Measurements from ENCODE around the gene CCDC3.

DNA sequence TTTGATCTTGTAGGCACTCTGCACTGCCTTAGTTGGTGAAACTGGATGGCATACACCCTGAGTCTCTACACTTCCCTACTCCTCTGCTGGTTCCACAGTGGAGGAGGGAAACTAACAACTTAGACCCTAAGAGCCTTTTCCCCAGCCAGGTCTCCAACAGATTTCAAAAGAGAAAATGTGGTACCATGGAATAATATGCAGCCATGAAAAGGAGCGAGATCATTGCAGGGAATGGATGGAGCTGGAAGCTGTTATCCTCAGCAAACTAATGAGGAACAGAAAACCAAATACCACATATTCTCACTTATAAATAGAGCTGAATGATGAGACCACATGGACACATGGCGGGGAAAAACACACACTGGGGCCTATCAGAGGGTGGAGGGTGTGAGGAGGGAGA lies 36.3 kb upstream of the CCDC3 start:
- TF ChIP-seq, protein P1, sequence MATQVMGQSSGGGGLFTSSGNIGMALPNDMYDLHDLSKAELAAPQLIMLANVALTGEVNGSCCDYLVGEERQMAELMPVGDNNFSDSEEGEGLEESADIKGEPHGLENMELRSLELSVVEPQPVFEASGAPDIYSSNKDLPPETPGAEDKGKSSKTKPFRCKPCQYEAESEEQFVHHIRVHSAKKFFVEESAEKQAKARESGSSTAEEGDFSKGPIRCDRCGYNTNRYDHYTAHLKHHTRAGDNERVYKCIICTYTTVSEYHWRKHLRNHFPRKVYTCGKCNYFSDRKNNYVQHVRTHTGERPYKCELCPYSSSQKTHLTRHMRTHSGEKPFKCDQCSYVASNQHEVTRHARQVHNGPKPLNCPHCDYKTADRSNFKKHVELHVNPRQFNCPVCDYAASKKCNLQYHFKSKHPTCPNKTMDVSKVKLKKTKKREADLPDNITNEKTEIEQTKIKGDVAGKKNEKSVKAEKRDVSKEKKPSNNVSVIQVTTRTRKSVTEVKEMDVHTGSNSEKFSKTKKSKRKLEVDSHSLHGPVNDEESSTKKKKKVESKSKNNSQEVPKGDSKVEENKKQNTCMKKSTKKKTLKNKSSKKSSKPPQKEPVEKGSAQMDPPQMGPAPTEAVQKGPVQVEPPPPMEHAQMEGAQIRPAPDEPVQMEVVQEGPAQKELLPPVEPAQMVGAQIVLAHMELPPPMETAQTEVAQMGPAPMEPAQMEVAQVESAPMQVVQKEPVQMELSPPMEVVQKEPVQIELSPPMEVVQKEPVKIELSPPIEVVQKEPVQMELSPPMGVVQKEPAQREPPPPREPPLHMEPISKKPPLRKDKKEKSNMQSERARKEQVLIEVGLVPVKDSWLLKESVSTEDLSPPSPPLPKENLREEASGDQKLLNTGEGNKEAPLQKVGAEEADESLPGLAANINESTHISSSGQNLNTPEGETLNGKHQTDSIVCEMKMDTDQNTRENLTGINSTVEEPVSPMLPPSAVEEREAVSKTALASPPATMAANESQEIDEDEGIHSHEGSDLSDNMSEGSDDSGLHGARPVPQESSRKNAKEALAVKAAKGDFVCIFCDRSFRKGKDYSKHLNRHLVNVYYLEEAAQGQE (IDR thresholded peaks at IDR 0.05; ENCODE audit: insufficient read depth in 1 of 2, low read depth in 2 of 2, low read length in 2 of 2) = no peak
- TF ChIP-seq POLR2AphosphoS5 (IDR thresholded peaks at IDR 0.05; ENCODE audit: low read depth, low read length) (no peak), TAF1 (IDR thresholded peaks at IDR 0.05; ENCODE audit: borderline replicate concordance, insufficient read depth, low read length) (no peak)

All from PFSK-1 (cell line).